ENCODE results near the gene SPEN. TPM values are rescaled to one million over a fixed set of nuclear protein-coding genes. Genes with fewer than 3 reads are reported as not detected.

The SPEN gene
- total RNA-seq, 1 donor from 2014 or later, result 33.5 TPM

GRCh38 chr1:15953791-15954241 is 106.3 kb downstream of the SPEN start:
- TF ChIP-seq CTCF (IDR thresholded peaks at IDR 0.05; ENCODE audit: unreplicated experiment), result no peak
- no peaks in the 10 kb centered on the region for H3K9me3 Mint-ChIP-seq (ENCODE audit: unreplicated experiment)
- no peak overlapping the region for H3K27ac Mint-ChIP-seq (ENCODE audit: unreplicated experiment)
- peaks cover 8% of the 10 kb centered on the region for H3K27me3 Mint-ChIP-seq (ENCODE audit: unreplicated experiment)
- H3K4me3 Mint-ChIP-seq (ENCODE audit: unreplicated experiment), result no peak overlapping the region
- H3K36me3 Mint-ChIP-seq (ENCODE audit: low read depth, unreplicated experiment), result peaks cover 9% of the 10 kb centered on the region
- DNase-seq (ENCODE audit: low spot score), result no peak
- H3K4me1 Mint-ChIP-seq (ENCODE audit: unreplicated experiment), result peaks cover 42% of the 10 kb centered on the region

- DNase-seq (ENCODE audit: low spot score), result no peak
- H3K4me1 Mint-ChIP-seq (ENCODE audit: unreplicated experiment), result peaks cover 42% of the 10 kb centered on the region
- no peaks in the 10 kb centered on the region for H3K9me3 Mint-ChIP-seq (ENCODE audit: unreplicated experiment)
Measured at GRCh38 chr1:15954316-15954715, 106.8 kb downstream of the SPEN start.

GRCh38 chr1:15955552-15955951 is 108.0 kb downstream of the SPEN start:
- TF ChIP-seq CTCF (IDR thresholded peaks at IDR 0.05; ENCODE audit: unreplicated experiment), result no peak
- peaks cover 42% of the 10 kb centered on the region for H3K4me1 Mint-ChIP-seq (ENCODE audit: unreplicated experiment)
- no peaks in the 10 kb centered on the region for H3K9me3 Mint-ChIP-seq (ENCODE audit: unreplicated experiment)
- no peak overlapping the region for H3K27ac Mint-ChIP-seq (ENCODE audit: unreplicated experiment)
- H3K4me3 Mint-ChIP-seq (ENCODE audit: unreplicated experiment), result no peak overlapping the region
- peaks cover 5% of the 10 kb centered on the region for H3K36me3 Mint-ChIP-seq (ENCODE audit: low read depth, unreplicated experiment)
- peaks cover 6% of the 10 kb centered on the region for H3K27me3 Mint-ChIP-seq (ENCODE audit: unreplicated experiment)
- no peak for DNase-seq (ENCODE audit: low spot score)

More at GRCh38 chr1:15954316-15954715, 106.8 kb downstream of the SPEN start:
- no peak overlapping the region for H3K4me3 Mint-ChIP-seq (ENCODE audit: unreplicated experiment)
- H3K27me3 Mint-ChIP-seq (ENCODE audit: unreplicated experiment), result peaks cover 6% of the 10 kb centered on the region
- no peak overlapping the region for H3K27ac Mint-ChIP-seq (ENCODE audit: unreplicated experiment)
- TF ChIP-seq CTCF (IDR thresholded peaks at IDR 0.05; ENCODE audit: unreplicated experiment), result no peak
- peaks cover 5% of the 10 kb centered on the region for H3K36me3 Mint-ChIP-seq (ENCODE audit: low read depth, unreplicated experiment)

- no peak for DNase-seq (ENCODE audit: low spot score)
- H3K9me3 Mint-ChIP-seq (ENCODE audit: unreplicated experiment), result no peaks in the 10 kb centered on the region
- peaks cover 6% of the 10 kb centered on the region for H3K27me3 Mint-ChIP-seq (ENCODE audit: unreplicated experiment)
- H3K4me1 Mint-ChIP-seq (ENCODE audit: unreplicated experiment), result peaks cover 37% of the 10 kb centered on the region
- H3K27ac Mint-ChIP-seq (ENCODE audit: unreplicated experiment), result no peak overlapping the region
- peaks cover 5% of the 10 kb centered on the region for H3K36me3 Mint-ChIP-seq (ENCODE audit: low read depth, unreplicated experiment)
- TF ChIP-seq CTCF (IDR thresholded peaks at IDR 0.05; ENCODE audit: unreplicated experiment), result no peak
- H3K4me3 Mint-ChIP-seq (ENCODE audit: unreplicated experiment), result no peak overlapping the region
Measured at GRCh38 chr1:15956150-15956549, 108.6 kb downstream of the SPEN start.

- peaks cover 25% of the 10 kb centered on the region for H3K4me1 Mint-ChIP-seq (ENCODE audit: unreplicated experiment)
- peaks cover 4% of the 10 kb centered on the region for H3K27me3 Mint-ChIP-seq (ENCODE audit: unreplicated experiment)
- H3K27ac Mint-ChIP-seq (ENCODE audit: unreplicated experiment), result no peak overlapping the region
- H3K9me3 Mint-ChIP-seq (ENCODE audit: unreplicated experiment), result no peaks in the 10 kb centered on the region
- DNase-seq (ENCODE audit: low spot score), result peak; percentile 41
- TF ChIP-seq CTCF (IDR thresholded peaks at IDR 0.05; ENCODE audit: unreplicated experiment), result peak; percentile 60
- H3K4me3 Mint-ChIP-seq (ENCODE audit: unreplicated experiment), result no peak overlapping the region
- H3K36me3 Mint-ChIP-seq (ENCODE audit: low read depth, unreplicated experiment), result peaks cover 5% of the 10 kb centered on the region
Measured at GRCh38 chr1:15957221-15958095, 110.0 kb downstream of the SPEN start.
